SW480 (cell line): ENCODE data around the gene EPS15.

Experiments used
- DNase-seq: peaks from one replicate; pipeline ENCODE4 v3.0.0-alpha.2; 2016; ENCODE audit warnings: low spot score

The EPS15 gene

DNA sequence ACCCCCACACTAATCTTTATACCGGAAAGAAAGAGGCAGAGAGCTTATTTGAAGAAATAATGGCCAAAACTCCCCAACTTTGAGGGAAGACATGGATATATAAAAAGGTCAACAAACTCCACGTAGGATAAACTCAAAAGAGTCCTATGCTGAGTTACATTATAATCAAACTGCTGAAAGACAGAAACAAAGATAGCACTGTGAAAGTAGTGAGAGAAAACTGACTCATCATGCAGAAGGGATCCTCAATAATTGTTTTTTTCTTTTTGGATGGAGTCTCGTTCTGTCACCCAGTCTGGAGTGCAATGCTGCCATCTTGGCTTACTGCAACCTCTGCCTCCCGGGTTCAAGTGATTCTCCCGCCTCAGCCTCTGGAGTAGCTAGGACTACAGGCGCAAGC lies 140.2 kb downstream of the EPS15 start:
- DNase-seq, result no peak

GRCh38 chr1:51373898-51374297 lies 145.2 kb downstream of the EPS15 start:
- no peak for DNase-seq

- no peak for DNase-seq
Measured at GRCh38 chr1:51372561-51372960, 146.5 kb downstream of the EPS15 start.

GRCh38 chr1:51369171-51369570 lies 149.9 kb downstream of the EPS15 start:
- DNase-seq, result no peak

DNA sequence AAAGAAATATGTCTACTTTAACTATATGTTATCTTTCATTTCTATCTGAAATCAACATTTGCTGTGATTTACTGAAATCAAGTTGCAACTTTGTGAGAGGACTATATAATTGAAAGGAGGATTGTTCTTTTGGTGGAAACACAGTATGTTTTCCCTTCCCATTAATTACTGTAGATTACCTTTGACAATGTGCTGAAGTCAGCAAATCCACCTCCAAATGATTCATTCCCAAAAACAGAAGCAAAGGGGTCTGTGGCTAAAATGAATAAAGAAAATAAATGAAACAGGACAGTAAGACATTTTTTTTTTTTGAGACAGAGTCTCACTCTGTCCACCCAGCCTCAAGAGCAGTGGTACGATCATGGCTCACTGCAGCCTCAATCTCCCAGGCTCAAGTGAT lies 153.3 kb downstream of the EPS15 start:
- DNase-seq, result no peak

DNA sequence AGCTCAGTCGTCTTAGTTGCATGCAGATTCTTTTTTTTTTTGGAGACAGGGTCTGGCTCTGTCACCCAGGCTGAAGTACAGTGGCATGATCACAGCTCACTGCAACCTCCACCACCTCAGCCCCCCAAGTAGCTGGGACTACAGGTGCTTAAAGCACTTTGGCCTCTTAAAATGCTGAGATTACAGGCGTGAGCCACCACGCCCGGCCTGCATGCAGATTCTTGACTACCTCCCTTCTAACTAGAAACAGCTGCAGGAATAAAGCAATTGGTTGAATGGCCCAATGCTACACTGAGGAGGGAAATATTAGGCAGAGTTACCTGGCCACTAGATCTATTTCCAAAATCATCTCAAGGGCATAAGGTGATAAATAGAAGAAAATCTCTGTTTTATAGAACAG lies 159.2 kb downstream of the EPS15 start:
- no peak for DNase-seq

GRCh38 chr1:51355382-51355781 lies 163.7 kb downstream of the EPS15 start:
- no peak for DNase-seq

DNA sequence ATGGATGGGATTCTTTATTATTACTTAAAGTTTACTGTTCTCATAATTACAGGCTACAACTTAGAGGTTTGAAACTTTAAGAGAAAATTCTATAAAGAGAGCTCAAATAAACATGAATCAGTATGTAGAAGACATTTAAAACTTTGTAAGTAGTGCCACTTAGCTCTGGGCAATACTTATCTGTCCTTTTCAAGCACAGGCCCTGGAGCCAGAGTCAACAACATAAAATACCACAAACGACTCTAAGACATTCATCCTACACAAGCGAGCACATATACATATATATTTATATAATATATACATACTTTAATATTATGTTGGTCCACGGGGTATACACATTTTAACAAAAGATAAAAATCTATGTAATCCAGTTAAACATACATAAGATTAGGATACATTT lies 164.7 kb downstream of the EPS15 start:
- no peak for DNase-seq

GRCh38 chr1:51351907-51352306 lies 167.2 kb downstream of the EPS15 start:
- DNase-seq, result no peak

- no peak for DNase-seq
Measured at GRCh38 chr1:51349862-51350261, 169.2 kb downstream of the EPS15 start.

DNA sequence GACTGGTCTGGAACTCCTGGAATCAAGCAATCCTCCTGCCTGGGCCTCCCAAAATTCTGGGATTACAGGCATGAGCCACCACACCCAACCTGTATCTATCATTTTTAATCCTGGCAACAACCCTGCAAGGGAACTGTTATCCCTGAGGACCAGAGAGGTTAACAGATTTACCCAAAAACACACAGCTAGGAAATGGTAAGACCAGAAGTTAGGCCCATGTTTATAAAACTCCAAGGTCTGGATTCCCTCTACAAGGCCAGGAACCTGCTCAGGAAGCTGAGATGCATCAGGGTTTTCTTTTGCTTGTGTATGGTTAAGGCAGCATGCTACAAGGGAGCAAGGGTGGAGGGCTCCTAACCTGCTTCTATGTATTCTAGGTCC lies 170.9 kb downstream of the EPS15 start:
- no peak for DNase-seq

GRCh38 chr1:51347398-51348146 lies 171.5 kb downstream of the EPS15 start:
- DNase-seq, result no peak

DNA sequence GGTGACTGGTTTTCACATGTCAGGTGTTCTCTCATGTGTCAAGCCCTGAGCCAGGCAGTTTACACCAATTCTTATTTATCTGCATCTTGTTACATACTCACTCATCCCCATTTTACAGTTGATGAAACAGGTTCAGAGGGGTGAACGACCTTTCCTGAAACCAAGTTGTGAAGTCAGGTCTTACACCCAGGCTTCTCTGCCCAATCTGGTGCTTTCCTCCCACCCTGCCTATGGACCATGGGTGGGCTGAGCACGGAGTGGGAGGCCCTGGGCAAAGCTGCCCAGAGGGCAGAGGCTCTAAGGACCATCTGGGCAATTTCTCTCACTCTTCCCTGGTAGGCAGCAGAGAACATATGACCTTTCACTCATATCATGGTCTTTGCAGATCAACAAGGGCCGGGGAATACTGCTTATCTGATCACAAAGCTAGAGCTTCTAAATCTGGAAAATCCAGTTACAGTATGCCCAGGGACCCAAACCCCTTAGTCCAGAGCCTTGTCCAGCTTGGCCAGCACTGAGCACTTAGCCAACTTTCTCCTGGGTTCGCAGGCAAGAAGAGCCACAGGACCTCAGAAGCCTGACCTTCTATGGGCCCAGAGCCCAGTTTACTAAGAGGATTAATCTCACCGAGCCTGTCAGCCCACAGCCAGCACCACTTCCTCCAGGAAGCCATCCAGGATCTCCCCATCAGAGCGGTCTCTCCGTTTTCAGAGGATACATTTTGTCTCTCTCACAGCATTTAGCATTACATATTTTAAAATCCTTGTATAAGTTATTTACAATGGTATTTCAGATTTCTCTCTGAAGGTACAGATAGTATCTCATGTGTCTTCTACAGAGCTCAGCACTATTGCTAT lies 172.8 kb downstream of the EPS15 start:
- DNase-seq, result no peak

DNA sequence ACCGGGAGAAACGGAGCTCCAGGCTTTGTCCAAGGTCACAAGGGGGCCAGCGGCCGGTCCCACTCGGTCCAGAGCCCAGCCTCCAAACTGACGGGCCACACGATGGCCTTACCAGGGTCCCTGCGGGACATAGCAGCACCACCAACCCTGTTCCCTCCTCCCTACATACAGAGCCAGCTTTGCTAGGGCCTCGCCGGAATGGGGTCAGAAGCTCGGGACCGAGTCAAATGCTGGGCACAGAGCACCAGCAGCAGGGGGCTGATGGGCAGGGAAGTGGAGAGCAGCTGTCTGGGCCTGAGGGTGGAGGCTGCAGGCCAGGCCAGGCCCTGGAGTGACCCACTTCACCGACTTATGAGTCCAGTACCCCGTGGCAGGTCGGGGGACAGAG lies 173.8 kb downstream of the EPS15 start:
- no peak for DNase-seq

- DNase-seq, result peak; percentile 25
Measured at GRCh38 chr1:51344602-51345299, 174.3 kb downstream of the EPS15 start.

DNA sequence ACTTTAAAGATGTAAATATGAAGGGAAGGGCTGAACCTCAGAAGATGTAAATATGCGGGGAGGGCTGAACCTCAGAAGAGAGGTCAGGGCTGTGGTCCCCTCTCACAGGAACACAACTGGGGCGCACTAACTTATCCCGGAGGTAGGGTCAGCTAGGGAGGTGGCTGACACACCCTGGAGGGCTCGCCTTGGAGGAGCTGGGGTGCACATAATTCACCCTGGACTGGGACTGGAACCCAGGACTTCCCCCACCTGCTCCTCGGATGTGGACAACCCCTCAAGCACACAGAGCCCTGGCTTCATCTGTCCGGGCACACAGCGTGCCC lies 174.8 kb downstream of the EPS15 start:
- DNase-seq, result no peak

DNA sequence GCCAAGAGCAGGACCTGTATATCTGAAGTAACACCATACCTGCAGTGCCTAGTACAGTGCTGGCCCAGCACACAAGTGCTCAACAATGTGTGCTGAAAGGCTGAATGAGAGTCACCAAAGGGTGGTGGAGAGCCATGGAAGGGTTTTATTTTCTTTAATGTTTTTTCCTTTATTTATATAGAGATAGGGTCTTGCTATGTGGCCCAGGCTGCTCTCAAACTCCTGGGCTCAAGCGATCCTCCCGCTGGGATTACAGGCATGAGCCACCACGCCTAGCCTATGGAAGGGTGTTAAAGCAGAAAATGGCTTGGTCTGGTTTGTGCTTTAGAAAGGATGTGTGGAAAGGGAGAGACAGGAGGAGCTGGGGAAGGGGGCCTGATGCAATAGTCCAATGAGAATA lies 175.4 kb downstream of the EPS15 start:
- no peak for DNase-seq

GRCh38 chr1:51342591-51343206 lies 176.4 kb downstream of the EPS15 start:
- DNase-seq, result no peak

- no peak for DNase-seq
Measured at GRCh38 chr1:51341876-51342496, 177.1 kb downstream of the EPS15 start.

DNA sequence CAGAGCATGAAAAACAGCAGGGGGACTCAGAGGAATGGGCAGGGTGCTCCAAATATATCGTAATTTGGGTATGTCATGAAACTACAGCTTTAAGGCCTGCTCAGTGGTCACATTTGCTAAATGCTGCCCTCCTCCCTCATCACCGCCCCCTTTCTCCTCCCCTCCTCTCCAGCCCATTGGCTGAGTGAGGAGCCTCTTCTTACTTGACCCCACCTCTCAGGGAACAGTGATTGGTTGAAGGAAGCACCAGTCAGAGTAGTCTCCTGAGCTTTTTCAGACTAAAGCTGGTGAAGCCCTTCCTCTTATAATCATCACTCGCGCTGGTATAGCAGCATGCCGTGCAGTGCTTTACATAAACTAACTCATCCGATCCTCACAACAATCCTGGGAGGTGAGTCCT lies 178.7 kb downstream of the EPS15 start:
- no peak for DNase-seq

DNA sequence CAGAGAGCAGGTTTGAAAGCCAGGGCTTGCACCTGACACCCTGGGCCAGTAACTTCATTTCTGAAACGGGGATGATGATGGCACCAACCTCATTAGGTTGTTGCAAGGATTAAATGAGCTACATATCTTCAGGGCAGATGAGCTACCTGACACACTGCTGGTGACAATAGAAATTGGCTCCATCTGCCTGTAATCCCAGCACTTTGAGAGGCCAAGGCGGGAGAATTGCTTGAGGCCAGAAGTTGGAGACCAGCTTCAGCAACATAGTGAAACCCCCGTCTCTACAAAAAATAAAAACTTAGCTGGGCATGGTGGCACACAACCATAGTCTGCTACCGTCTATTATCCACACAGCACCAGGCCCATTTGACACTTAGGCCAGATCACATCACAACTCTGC lies 182.4 kb downstream of the EPS15 start:
- no peak for DNase-seq

- no peak for DNase-seq
Measured at GRCh38 chr1:51336004-51336403, 183.1 kb downstream of the EPS15 start.
